ENCODE data around the gene ZNF765.
A peak's percentile ranks its signal among the peaks of the same experiment; 100 is the strongest.
"Not testable (repeated sequence)": the region's sequence is repeated elsewhere in the genome, so short reads cannot be mapped to it uniquely, and the experiment has no call there.

Gene ZNF765

DNA sequence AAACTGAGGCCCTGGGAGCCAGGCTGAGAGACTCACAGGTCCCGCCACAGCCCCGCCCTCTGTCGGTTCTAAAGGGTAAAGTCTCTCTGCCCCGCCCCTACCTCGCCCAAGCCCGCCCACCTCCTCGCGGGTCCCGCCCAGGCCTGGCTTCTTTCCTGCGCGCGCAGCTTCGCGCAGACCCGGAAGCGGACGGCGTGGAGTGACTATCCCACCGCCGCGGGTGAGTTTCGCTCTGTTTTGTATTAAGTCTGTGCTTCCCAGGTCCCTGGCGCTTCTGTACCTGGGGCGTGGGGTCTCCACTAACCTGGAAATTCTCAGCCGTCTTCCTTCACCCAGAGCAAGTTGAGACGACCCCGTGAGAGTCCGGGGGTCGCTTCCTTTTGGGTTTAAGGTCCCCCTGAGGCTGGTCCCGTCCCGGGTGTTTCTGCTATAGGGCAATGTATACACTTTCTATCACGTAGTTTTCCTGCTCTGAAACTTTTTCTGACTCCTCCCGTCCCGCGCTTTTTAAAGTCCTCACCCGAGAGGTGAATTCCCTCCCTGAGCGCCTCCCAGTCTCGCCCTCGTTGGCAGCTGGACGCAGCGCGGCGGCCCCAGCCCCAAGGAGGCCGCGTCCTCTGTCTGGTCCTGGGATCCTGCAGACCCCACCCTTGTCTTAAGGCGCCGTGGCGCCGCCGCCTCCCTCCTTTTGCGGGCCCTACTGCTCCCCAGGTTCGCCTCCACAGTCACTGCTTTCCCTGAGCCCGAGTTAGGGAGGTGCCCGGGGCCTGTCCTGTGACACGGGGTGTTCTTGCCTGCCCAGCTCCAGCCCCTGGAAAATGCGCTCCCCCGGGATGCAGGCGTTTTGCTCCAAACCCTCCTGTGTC lies at the start of gene ZNF765:
ZNF765 (plus strand) TSS at position 176 of the 866 bp plus-strand sequence. CDS start 2,867 bp downstream, outside the sequence.
- H3K36me3 ChIP-seq (ENCODE audit: insufficient read depth, low read length): peaks cover 3% of the 10 kb centered on the region; the same call in 1 of the 2 replicates
- H2AFZ ChIP-seq (ENCODE audit: low read length, unreplicated experiment): peak within 1 kb of the TSS; percentile 85
- H3K4me1 ChIP-seq (ENCODE audit: control insufficient read depth, insufficient read depth, low read length, unreplicated experiment): no peaks in the 10 kb centered on the region
- peaks cover 13% of the 10 kb centered on the region for H3K79me2 ChIP-seq (ENCODE audit: control insufficient read depth, insufficient read depth, low read length, unreplicated experiment)
- H3K27ac ChIP-seq (ENCODE audit: low read depth, low read length): peak within 1 kb of the TSS; percentile 68
- peak within 1 kb of the TSS; percentile 87 for H3K4me3 ChIP-seq (ENCODE audit: low read depth, low read length)
- no peaks in the 10 kb centered on the region for H3K27me3 ChIP-seq (ENCODE audit: insufficient read depth, low read length)

DNA sequence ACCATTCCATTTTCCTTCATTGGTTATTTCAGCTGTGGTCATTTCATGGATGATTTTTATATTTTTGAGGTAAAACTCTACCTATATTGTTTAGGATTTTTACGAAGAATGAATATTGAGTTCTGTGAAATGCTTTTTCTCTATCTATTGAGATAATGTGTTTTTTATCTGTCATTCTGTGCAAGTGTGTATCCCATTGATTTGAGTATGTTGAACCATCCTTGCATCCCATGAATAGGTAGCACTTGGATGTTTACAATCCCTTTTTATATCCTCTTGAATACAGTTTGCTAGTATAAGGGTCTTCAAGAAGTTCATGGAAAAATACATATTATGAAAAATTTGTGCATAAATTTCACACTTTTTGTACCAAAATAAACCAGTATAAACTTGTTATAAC lies 39.2 kb upstream of the ZNF765 start:
- no peaks in the 10 kb centered on the region for H3K27me3 ChIP-seq (ENCODE audit: insufficient read depth, low read length)
- no peak overlapping the region for H3K4me3 ChIP-seq (ENCODE audit: low read depth, low read length)
- H3K4me1 ChIP-seq (ENCODE audit: control insufficient read depth, insufficient read depth, low read length, unreplicated experiment): no peaks in the 10 kb centered on the region
- H2AFZ ChIP-seq (ENCODE audit: low read length, unreplicated experiment): no peak overlapping the region
- peaks cover 19% of the 10 kb centered on the region for H3K36me3 ChIP-seq (ENCODE audit: insufficient read depth, low read length)
- no peak overlapping the region for H3K27ac ChIP-seq (ENCODE audit: low read depth, low read length)
- H3K79me2 ChIP-seq (ENCODE audit: control insufficient read depth, insufficient read depth, low read length, unreplicated experiment): no peaks in the 10 kb centered on the region

DNA sequence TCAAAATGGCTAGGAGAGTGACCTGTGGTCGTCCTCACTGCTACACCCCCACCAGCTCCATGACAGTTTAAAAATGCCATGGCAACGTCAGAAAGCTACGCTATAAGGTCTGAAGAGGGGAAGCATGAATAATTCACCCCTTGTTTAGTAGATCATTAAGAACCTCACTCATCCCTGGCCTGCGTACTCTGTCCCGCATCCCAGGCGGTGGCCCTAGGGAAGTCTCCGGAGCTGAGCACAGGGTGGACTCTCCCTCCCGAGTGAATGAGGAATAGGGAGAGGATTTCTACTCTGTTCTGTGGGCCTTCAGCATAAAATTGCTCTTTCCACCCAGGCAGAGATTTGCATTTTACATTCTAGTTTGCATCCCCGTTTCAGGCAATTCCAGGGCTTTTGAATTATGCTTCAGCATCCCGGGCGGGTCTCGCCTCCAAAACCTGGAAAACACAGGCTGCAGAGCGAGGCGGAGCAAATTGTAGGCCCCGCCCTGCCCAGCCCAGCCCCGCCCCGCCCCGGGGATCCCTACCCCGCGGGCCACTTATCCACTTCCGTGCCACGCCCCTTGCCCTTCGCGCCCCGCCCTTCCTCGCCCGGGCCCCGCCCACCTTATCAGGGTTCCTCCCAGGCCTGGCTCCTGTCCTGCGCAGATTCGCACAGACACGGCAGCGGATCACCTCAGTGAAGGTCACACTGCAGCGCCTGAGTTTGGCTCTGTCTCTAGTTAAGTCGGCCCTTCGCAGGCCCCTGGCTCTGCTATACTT lies 36.9 kb upstream of the ZNF765 start:
- Histone ChIP-seq H3K27ac (ENCODE audit: low read depth, low read length) (no peak overlapping the region), H3K36me3 (ENCODE audit: insufficient read depth, low read length) (peaks cover 4% of the 10 kb centered on the region; the same call in 1 of the 2 replicates), H2AFZ (ENCODE audit: low read length, unreplicated experiment) (no peak overlapping the region), H3K27me3 (ENCODE audit: insufficient read depth, low read length) (no peaks in the 10 kb centered on the region), H3K79me2 (ENCODE audit: control insufficient read depth, insufficient read depth, low read length, unreplicated experiment) (no peaks in the 10 kb centered on the region), H3K4me3 (ENCODE audit: low read depth, low read length) (no peak overlapping the region), H3K4me1 (ENCODE audit: control insufficient read depth, insufficient read depth, low read length, unreplicated experiment) (no peaks in the 10 kb centered on the region)

DNA sequence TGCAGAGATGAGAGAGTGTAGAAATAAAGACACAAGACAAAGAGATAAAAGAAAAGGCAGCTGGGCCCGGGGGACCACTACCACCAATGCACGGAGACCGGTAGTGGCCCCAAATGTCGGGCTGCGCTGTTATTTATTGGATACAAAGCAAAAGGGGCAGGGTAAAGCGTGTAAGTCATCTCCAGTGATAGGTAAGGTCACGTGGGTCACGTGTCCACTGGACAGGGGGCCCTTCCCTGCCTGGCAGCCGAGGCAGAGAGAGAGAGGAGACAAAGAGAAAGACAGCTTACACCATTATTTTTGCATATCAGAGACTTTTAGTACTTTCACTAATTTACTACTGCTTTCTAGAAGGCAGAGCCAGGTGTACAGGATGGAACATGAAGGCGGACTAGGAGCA lies 34.9 kb upstream of the ZNF765 start:
- H2AFZ ChIP-seq (ENCODE audit: low read length, unreplicated experiment); H3K79me2 ChIP-seq (ENCODE audit: control insufficient read depth, insufficient read depth, low read length, unreplicated experiment); H3K36me3 ChIP-seq (ENCODE audit: insufficient read depth, low read length); H3K4me3 ChIP-seq (ENCODE audit: low read depth, low read length); H3K4me1 ChIP-seq (ENCODE audit: control insufficient read depth, insufficient read depth, low read length, unreplicated experiment); H3K27ac ChIP-seq (ENCODE audit: low read depth, low read length); H3K27me3 ChIP-seq (ENCODE audit: insufficient read depth, low read length): not testable (repeated sequence)

DNA sequence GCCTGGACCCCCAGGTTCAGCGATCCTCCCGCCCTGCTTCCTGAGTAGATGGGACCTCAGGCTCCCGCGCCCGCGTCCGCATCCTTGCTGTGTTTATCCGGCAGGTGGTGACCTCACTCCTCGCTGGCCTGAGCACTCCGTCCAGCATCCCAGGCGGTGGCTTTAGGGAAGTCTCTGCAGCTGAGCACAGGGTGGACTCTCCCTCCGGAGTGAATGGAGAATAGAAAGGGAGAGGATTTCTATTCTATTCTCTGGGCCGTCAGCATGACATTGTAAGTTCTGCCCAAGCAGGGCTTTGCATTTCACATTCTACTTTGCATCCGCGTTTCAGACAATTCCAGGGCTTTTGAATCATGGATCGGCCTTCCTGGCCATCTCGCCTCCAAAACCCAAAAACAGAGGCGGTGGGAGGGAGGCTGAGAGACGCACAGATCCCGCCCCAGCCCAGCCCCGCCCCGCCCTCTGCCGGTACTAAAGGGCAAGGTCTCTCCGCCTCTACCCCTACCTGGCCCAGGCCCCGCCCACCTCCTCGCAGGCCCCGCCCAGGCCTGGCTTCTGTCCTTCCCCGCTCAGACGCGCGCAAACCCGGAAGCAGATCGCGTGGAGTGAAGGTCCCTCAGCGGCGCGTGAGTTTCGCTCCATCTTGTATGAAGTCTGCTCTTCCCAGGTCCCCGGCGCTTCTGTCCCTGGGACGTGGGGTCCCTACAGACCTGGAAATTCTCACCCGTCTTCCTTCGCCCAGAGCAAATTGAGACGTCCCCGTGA lies 29.6 kb upstream of the ZNF765 start, which contains the start of gene ZNF525:
ZNF525 (plus strand) TSS at position 572 of the 765 bp plus-strand sequence. CDS start 6,577 bp downstream, outside the sequence.
- peak within 1 kb of the TSS; percentile 97 for H3K4me3 ChIP-seq (ENCODE audit: low read depth, low read length)
- H3K79me2 ChIP-seq (ENCODE audit: control insufficient read depth, insufficient read depth, low read length, unreplicated experiment): no peaks in the 10 kb centered on the region
- H3K4me1 ChIP-seq (ENCODE audit: control insufficient read depth, insufficient read depth, low read length, unreplicated experiment): no peaks in the 10 kb centered on the region
- H3K36me3 ChIP-seq (ENCODE audit: insufficient read depth, low read length): no peaks in the 10 kb centered on the region
- peak within 1 kb of the TSS; percentile 65; the same call in 1 of the 2 replicates for H3K27ac ChIP-seq (ENCODE audit: low read depth, low read length)
- H2AFZ ChIP-seq (ENCODE audit: low read length, unreplicated experiment): peak within 1 kb of the TSS; percentile 95
- no peaks in the 10 kb centered on the region for H3K27me3 ChIP-seq (ENCODE audit: insufficient read depth, low read length)

DNA sequence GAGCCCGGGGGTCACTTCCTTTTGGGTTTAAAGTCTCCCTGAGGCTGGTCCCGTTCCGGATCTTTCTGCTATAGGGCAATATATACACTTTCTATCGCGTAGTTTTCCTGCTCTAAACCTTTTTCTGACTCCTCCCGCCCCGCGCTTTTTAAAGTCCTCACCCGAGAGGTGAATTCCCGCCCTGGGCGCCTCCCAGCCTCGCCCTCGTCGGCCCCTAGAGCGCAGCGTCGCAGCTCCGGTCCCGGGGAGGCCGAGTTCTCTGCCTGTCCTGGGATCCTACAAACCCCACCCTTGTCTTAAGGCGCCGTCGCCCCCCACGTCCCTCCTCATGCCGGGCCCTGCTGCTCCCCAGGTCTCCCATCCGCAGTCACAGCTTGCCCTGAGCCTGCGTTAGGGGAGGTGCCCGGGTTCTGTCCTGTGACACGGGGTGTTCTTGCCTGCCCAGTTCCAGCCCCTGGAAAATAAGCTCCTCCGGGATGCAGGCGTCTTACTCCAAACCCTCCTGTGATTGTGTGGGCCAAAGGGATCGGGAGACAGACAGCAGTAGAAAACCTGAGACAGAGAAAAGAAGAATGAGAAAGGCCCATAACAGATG lies 29.0 kb upstream of the ZNF765 start:
- peak overlapping the region; percentile 65; the same call in 1 of the 2 replicates for H3K27ac ChIP-seq (ENCODE audit: low read depth, low read length)

DNA sequence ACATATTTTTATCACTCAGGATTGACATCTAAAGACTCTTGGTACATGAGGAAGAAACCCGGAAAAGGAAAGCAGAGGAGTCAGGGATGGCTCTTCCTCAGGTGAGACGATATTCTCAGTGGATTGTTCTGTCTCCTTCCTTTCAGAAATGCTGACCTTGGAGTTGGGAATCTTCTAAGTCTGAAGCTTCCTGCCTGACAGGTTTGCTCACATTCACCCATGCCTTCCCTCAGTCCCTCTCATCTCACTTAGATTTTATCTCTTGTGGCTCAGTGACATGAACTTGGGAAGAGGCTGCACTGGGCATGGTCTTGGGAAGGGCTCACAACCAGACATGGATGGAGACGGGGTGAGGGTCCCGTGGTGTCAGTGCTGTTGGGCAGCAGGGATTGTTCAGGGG lies 22.8 kb upstream of the ZNF765 start:
- no peak overlapping the region for H2AFZ ChIP-seq (ENCODE audit: low read length, unreplicated experiment)
- no peaks in the 10 kb centered on the region for H3K27me3 ChIP-seq (ENCODE audit: insufficient read depth, low read length)
- no peak overlapping the region for H3K27ac ChIP-seq (ENCODE audit: low read depth, low read length)
- H3K79me2 ChIP-seq (ENCODE audit: control insufficient read depth, insufficient read depth, low read length, unreplicated experiment): no peaks in the 10 kb centered on the region
- H3K4me3 ChIP-seq (ENCODE audit: low read depth, low read length): no peak overlapping the region
- H3K4me1 ChIP-seq (ENCODE audit: control insufficient read depth, insufficient read depth, low read length, unreplicated experiment): no peaks in the 10 kb centered on the region
- H3K36me3 ChIP-seq (ENCODE audit: insufficient read depth, low read length): 0 out of 2 replicates have a peak, but pooled peaks cover 11% of the 10 kb centered on the region

More for the DNA sequence above, 29.0 kb upstream of the ZNF765 start:
- Histone ChIP-seq H3K79me2 (ENCODE audit: control insufficient read depth, insufficient read depth, low read length, unreplicated experiment) (no peaks in the 10 kb centered on the region), H3K4me3 (ENCODE audit: low read depth, low read length) (peak overlapping the region; percentile 97), H3K36me3 (ENCODE audit: insufficient read depth, low read length) (no peaks in the 10 kb centered on the region), H2AFZ (ENCODE audit: low read length, unreplicated experiment) (peak overlapping the region; percentile 95), H3K27me3 (ENCODE audit: insufficient read depth, low read length) (no peaks in the 10 kb centered on the region), H3K4me1 (ENCODE audit: control insufficient read depth, insufficient read depth, low read length, unreplicated experiment) (no peaks in the 10 kb centered on the region)

DNA sequence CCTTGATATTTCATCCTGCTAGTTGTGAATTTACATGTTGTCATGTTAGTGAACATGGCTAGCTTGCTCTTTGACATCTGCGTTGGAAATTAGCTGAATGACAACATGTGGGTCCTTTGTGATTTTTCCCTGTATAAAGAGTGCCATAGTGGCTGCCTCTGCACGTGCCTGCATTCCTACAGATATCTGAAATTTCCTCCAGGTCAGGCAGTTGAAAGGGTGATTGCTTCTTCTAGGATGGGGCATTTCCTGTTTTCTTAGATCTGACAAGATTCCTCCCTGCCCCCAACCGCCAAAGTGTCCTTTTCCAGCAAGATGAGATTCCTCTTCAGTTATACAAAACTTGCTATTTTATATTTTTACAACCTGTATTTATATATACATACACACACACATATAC lies 20.7 kb upstream of the ZNF765 start:
- H3K27ac ChIP-seq (ENCODE audit: low read depth, low read length): no peak overlapping the region
- no peaks in the 10 kb centered on the region for H3K27me3 ChIP-seq (ENCODE audit: insufficient read depth, low read length)
- peaks cover 24% of the 10 kb centered on the region; the same call in 1 of the 2 replicates for H3K36me3 ChIP-seq (ENCODE audit: insufficient read depth, low read length)
- H3K4me1 ChIP-seq (ENCODE audit: control insufficient read depth, insufficient read depth, low read length, unreplicated experiment): no peaks in the 10 kb centered on the region
- no peak overlapping the region for H2AFZ ChIP-seq (ENCODE audit: low read length, unreplicated experiment)
- H3K79me2 ChIP-seq (ENCODE audit: control insufficient read depth, insufficient read depth, low read length, unreplicated experiment): no peaks in the 10 kb centered on the region
- no peak overlapping the region for H3K4me3 ChIP-seq (ENCODE audit: low read depth, low read length)

DNA sequence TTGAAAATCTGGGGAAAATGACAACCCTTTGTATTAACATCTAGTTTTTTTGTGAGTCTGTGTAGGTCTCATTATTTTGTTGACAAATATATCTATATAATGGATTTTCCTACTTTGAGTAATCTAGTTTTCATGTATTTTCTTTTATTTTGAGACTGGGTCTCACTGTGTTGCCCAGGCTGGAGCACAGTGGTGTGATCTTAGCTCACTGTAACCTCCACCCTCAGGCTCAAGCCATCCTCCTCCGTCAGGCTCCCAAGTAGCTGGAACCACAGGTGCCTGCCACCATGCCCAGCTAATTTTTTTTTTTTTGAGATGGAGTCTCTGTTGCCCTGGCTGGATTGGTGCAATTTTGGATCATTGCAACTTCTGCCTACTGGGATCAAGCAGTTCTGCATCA lies 20.2 kb upstream of the ZNF765 start:
- H3K4me3 ChIP-seq (ENCODE audit: low read depth, low read length): no peak overlapping the region
- peaks cover 28% of the 10 kb centered on the region; the same call in 1 of the 2 replicates for H3K36me3 ChIP-seq (ENCODE audit: insufficient read depth, low read length)
- no peaks in the 10 kb centered on the region for H3K79me2 ChIP-seq (ENCODE audit: control insufficient read depth, insufficient read depth, low read length, unreplicated experiment)
- no peak overlapping the region for H2AFZ ChIP-seq (ENCODE audit: low read length, unreplicated experiment)
- H3K4me1 ChIP-seq (ENCODE audit: control insufficient read depth, insufficient read depth, low read length, unreplicated experiment): no peaks in the 10 kb centered on the region
- H3K27ac ChIP-seq (ENCODE audit: low read depth, low read length): no peak overlapping the region
- H3K27me3 ChIP-seq (ENCODE audit: insufficient read depth, low read length): no peaks in the 10 kb centered on the region

DNA sequence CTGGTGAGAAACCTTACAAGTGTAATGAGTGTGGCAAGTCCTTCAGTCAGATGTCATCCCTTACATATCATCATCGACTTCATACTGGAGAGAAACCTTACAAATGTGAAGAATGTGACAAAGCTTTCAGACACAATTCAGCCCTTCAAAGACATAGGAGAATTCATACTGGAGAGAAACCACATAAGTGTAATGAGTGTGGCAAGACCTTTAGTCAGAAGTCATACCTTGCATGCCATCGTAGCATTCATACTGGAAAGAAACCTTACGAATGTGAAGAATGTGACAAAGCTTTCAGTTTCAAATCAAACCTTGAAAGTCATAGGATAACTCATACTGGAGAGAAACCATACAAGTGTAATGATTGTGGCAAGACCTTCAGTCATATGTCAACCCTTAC lies 13.6 kb upstream of the ZNF765 start:
- Histone ChIP-seq H3K4me1 (ENCODE audit: control insufficient read depth, insufficient read depth, low read length, unreplicated experiment) (no peaks in the 10 kb centered on the region), H2AFZ (ENCODE audit: low read length, unreplicated experiment) (no peak overlapping the region), H3K27ac (ENCODE audit: low read depth, low read length) (no peak overlapping the region), H3K4me3 (ENCODE audit: low read depth, low read length) (no peak overlapping the region), H3K79me2 (ENCODE audit: control insufficient read depth, insufficient read depth, low read length, unreplicated experiment) (no peaks in the 10 kb centered on the region), H3K36me3 (ENCODE audit: insufficient read depth, low read length) (peaks cover 50% of the 10 kb centered on the region), H3K27me3 (ENCODE audit: insufficient read depth, low read length) (no peaks in the 10 kb centered on the region)
